ENCODE results near the gene FBXL16.

GRCh38 chr16:676565-676902 lies 29.1 kb downstream of the FBXL16 start:
- TF ChIP-seq CTCF (IDR thresholded peaks at IDR 0.05; ENCODE audit: poor library complexity) (no peak), EZH2 (IDR thresholded peaks at IDR 0.05; ENCODE audit: borderline replicate concordance) (no peak)
